IMR-90 (cell line): Measurements from ENCODE around the gene HMOX2. TPM values are rescaled to one million over a fixed set of nuclear protein-coding genes. Genes with fewer than 3 reads are reported as not detected.

ENCODE experiments used
- ATAC-seq: fragments of 200-7000 bp; cut with Tn5 transposase; 2 replicates; pipeline ENCODE4 v1.9.1; 2020; ENCODE audit warnings: low read depth, mild to moderate bottlenecking, moderate library complexity
- BruUV-seq: library from RNA; stranded (reverse); fragments of 400-500 nt; replicated peaks from 2 replicates; lab custom pipeline; 2021; lab: Mats Ljungman, UMichigan
- CTCF ChIA-PET: fragments of 300-600 bp; formaldehyde crosslinking; extraction: SDS; loops from one replicate; lab custom pipeline; 2021; ENCODE audit warnings: antibody characterized with exemption; lab: Yijun Ruan, JAX
- POLR2A ChIA-PET: fragments of 300-600 bp; sonication (Branson Sonifier 250); formaldehyde crosslinking; loops from one replicate; lab custom pipeline; 2022; ENCODE audit warnings: antibody characterized with exemption; ENCODE audit not compliant: unreplicated experiment; lab: Charles Lee
- DNase-seq: peaks from one replicate; pipeline ENCODE4 v3.0.0; 2013
- H2AFZ ChIP-seq: replicated peaks from 2 replicates; pipeline ENCODE3; 2013; ENCODE audit warnings: low read length, mild to moderate bottlenecking; ENCODE audit not compliant: poor library complexity
- H2AK5ac ChIP-seq: 2 replicates; pipeline ENCODE4 v1.6.1; 2013; ENCODE audit warnings: low read depth, low read length, inconsistent platforms
- H2AK9ac ChIP-seq: replicated peaks from 2 replicates; pipeline ENCODE3; 2013; ENCODE audit warnings: mild to moderate bottlenecking, low read depth, low read length, moderate library complexity; ENCODE audit not compliant: poor library complexity
- H2BK120ac ChIP-seq: 2 replicates; pipeline ENCODE4 v1.6.1; 2013; ENCODE audit warnings: low read depth, low read length, inconsistent platforms
- H2BK15ac ChIP-seq: 3 replicates; pipeline ENCODE4 v1.6.1; 2013; ENCODE audit warnings: low read depth, low read length, inconsistent platforms
- H2BK20ac ChIP-seq: 2 replicates; pipeline ENCODE4 v1.6.1; 2013; ENCODE audit warnings: low read depth, mild to moderate bottlenecking, inconsistent platforms, low read length, moderate library complexity
- H2BK5ac ChIP-seq: 2 replicates; pipeline ENCODE4 v1.6.1; 2013; ENCODE audit warnings: mild to moderate bottlenecking, low read depth, low read length, inconsistent platforms; ENCODE audit not compliant: poor library complexity, severe bottlenecking
- H3K14ac ChIP-seq: replicated peaks from 2 replicates; pipeline ENCODE4 v1.6.1; 2013; ENCODE audit warnings: low read depth, low read length, inconsistent platforms
- H3K18ac ChIP-seq: 2 replicates; pipeline ENCODE4 v1.6.1; 2013; ENCODE audit warnings: low read depth, low read length, control low read depth
- H3K23ac ChIP-seq: 2 replicates; pipeline ENCODE4 v1.6.1; 2013; ENCODE audit warnings: low read depth, low read length, inconsistent platforms
- H3K27ac ChIP-seq: 2 replicates; pipeline ENCODE4 v1.5.1; 2013; ENCODE audit warnings: mild to moderate bottlenecking, control low read depth, low read length; ENCODE audit not compliant: insufficient read depth
- H3K27me3 ChIP-seq: 2 replicates; pipeline ENCODE4 v1.6.1; 2013; ENCODE audit warnings: low read length; ENCODE audit not compliant: control insufficient read depth, insufficient read depth
- H3K36me3 ChIP-seq: 2 replicates; pipeline ENCODE4 v1.6.1; 2013; ENCODE audit warnings: low read length, mixed read lengths; ENCODE audit not compliant: control insufficient read depth, insufficient read depth
- H3K4ac ChIP-seq: 2 replicates; pipeline ENCODE4 v1.6.1; 2013; ENCODE audit warnings: low read depth, low read length, inconsistent platforms
- H3K4me1 ChIP-seq: 2 replicates; pipeline ENCODE4 v1.6.1; 2013; ENCODE audit warnings: low read length, mixed read lengths; ENCODE audit not compliant: control insufficient read depth, insufficient read depth
- H3K4me2 ChIP-seq: 2 replicates; pipeline ENCODE4 v1.6.1; 2013; ENCODE audit warnings: low read depth, mild to moderate bottlenecking, control low read depth, low read length, moderate library complexity
- H3K4me3 ChIP-seq: 2 replicates; pipeline ENCODE4 v1.5.1; 2013; ENCODE audit warnings: low read depth, mild to moderate bottlenecking, control low read depth, low read length, moderate library complexity; ENCODE audit not compliant: insufficient read depth
- H3K56ac ChIP-seq: 2 replicates; pipeline ENCODE4 v1.6.1; 2013; ENCODE audit warnings: low read length, inconsistent platforms; ENCODE audit not compliant: insufficient read depth; ENCODE audit errors: extremely low read depth
- H3K79me1 ChIP-seq, 2 experiments: 2 replicates each; pipeline ENCODE4 v1.6.1; 2013; ENCODE audit warnings: low read length in 2 of 2, inconsistent platforms in 1 of 2, low read depth in 1 of 2
- H3K9ac ChIP-seq: 2 replicates; pipeline ENCODE4 v1.6.1; 2013; ENCODE audit warnings: low read depth, low read length, control low read depth
- H3K9me1 ChIP-seq: 2 replicates; pipeline ENCODE4 v1.6.1; 2013; ENCODE audit warnings: low read length, inconsistent platforms; ENCODE audit not compliant: insufficient read depth
- H3K9me3 ChIP-seq: 2 replicates; pipeline ENCODE4 v1.6.1; 2013; ENCODE audit warnings: low read length; ENCODE audit not compliant: control insufficient read depth, insufficient read depth
- H4K20me1 ChIP-seq: 2 replicates; pipeline ENCODE4 v1.6.1; 2013; ENCODE audit warnings: low read length, inconsistent platforms; ENCODE audit not compliant: insufficient read depth
- H4K5ac ChIP-seq: 2 replicates; pipeline ENCODE4 v1.6.1; 2013; ENCODE audit warnings: mild to moderate bottlenecking, low read depth, low read length, control low read depth
- H4K8ac ChIP-seq, 2 experiments: 2 replicates each; pipeline ENCODE4 v1.6.1; 2013; ENCODE audit warnings: low read depth in 2 of 2, low read length in 2 of 2, control low read depth in 1 of 2, inconsistent platforms in 1 of 2
- H4K91ac ChIP-seq: 2 replicates; pipeline ENCODE4 v1.6.1; 2013; ENCODE audit warnings: low read depth, low read length, inconsistent platforms; ENCODE audit not compliant: insufficient read depth
- BHLHE40 ChIP-seq: fragments of 150-350 bp; IDR thresholded peaks from 2 replicates; pipeline ENCODE4 v1.6.1; 2016; ENCODE audit warnings: mild to moderate bottlenecking, low read depth, low read length
- CEBPB ChIP-seq: IDR thresholded peaks from 2 replicates; pipeline ENCODE4 v1.6.1; 2012; ENCODE audit warnings: low read depth, low read length, improper control_type of control experiment
- CHD1 ChIP-seq: IDR thresholded peaks from 2 replicates; pipeline ENCODE4 v1.6.1; 2012; ENCODE audit warnings: low read depth, low read length, improper control_type of control experiment
- CTCF ChIP-seq: conservative IDR thresholded peaks from 2 replicates; pipeline ENCODE4 v1.5.1; 2012; ENCODE audit warnings: mild to moderate bottlenecking, low read depth, low read length, improper control_type of control experiment
- MAFK ChIP-seq: IDR thresholded peaks from 2 replicates; pipeline ENCODE4 v1.6.1; 2012; ENCODE audit warnings: low read depth, low read length, improper control_type of control experiment
- MXI1 ChIP-seq: IDR thresholded peaks from 2 replicates; pipeline ENCODE4 v1.6.1; 2012; ENCODE audit warnings: low read depth, mild to moderate bottlenecking, low read length, moderate library complexity, borderline replicate concordance
- NFE2L2 ChIP-seq: fragments of 150-350 bp; IDR thresholded peaks from 2 replicates; pipeline ENCODE4 v1.6.1; 2016; ENCODE audit warnings: low read depth, mild to moderate bottlenecking, low read length
- RAD21 ChIP-seq: IDR thresholded peaks from 2 replicates; pipeline ENCODE4 v1.6.1; 2012; ENCODE audit warnings: low read length, improper control_type of control experiment
- RCOR1 ChIP-seq: IDR thresholded peaks from 2 replicates; pipeline ENCODE4 v1.6.1; 2012; ENCODE audit warnings: mild to moderate bottlenecking, low read length, improper control_type of control experiment; ENCODE audit not compliant: insufficient replicate concordance
- RFX5 ChIP-seq: IDR thresholded peaks from 2 replicates; pipeline ENCODE4 v1.8.0; 2012; ENCODE audit warnings: low read depth, mild to moderate bottlenecking, low read length, moderate library complexity
- USF2 ChIP-seq: fragments of 150-350 bp; IDR thresholded peaks from 2 replicates; pipeline ENCODE4 v1.6.1; 2017; ENCODE audit warnings: mild to moderate bottlenecking, antibody characterized with exemption, low read length, low read depth
- WGBS, 2 experiments: methylation state at CpG; one replicate each; pipeline versions ENCODE4 v1.1.5 to v1.1.7; 2013; ENCODE audit warnings: missing lambda C conversion rate in 2 of 2; ENCODE audit not compliant: insufficient read length in 1 of 2; ENCODE audit errors: extremely low coverage in 2 of 2; 5-methylcytosine and 5-hydroxymethylcytosine counted together
- dilution Hi-C: fragments of 300-500 bp; cut with HindIII; formaldehyde crosslinking; loops from one replicate; pipeline ENCODE4 v1.14.3; 2018; ENCODE audit warnings: low sequenced_read_pairs; ENCODE audit not compliant: unreplicated experiment
- in situ Hi-C: fragments of 300-500 bp; cut with MboI; formaldehyde crosslinking; loops from 3 replicates; pipeline ENCODE4 v1.14.3; 2019; ENCODE audit warnings: low sequenced_read_pairs, inconsistent platforms, mixed read lengths
- intact Hi-C: fragments of 100-400 bp; cut with micrococcal nuclease; formaldehyde crosslinking; loops from 2 replicates; pipeline ENCODE4 v1.10.0; 2022
- polyA plus RNA-seq, 3 experiments: library from polyadenylated mRNA; depleted of rRNA; stranded (reverse); fragments of >200 nt; gene quantifications; 2 replicates each; pipeline ENCODE4 v1.2.3, GENCODE V29; 2012; ENCODE audit warnings: low replicate concordance in 1 of 3
- total RNA-seq: library from RNA; depleted of rRNA; stranded (reverse); fragments of >200 nt; gene quantifications from 2 replicates; pipeline ENCODE4 v1.2.3, GENCODE V29; 2012

HMOX2 gene
- total and polyA plus RNA-seq, 2 of the 4 experiments (the other 2 are of a cell fraction), result 93.9 to 98.8 TPM

GRCh38 chr16:4465977-4466779, 10.0 kb upstream of the HMOX2 start (continued):
- TF ChIP-seq USF2, result no peak

- Histone ChIP-seq H3K9me1 (peaks cover 9% of the 10 kb centered on the region), H2BK15ac (no peak overlapping the region), H3K27ac (no peak overlapping the region), H2AFZ (no peak overlapping the region), H2BK5ac (no peak overlapping the region), H3K4ac (no peak overlapping the region), H4K91ac (no peak overlapping the region), H4K5ac (no peak overlapping the region), H3K79me1 (peaks cover 3 to 22% of the 10 kb centered on the region in 2 experiments; a peak in 3 of 4 replicates), H3K27me3 (no peaks in the 10 kb centered on the region), H4K20me1 (peaks cover 6% of the 10 kb centered on the region; the same call in 1 of the 2 replicates), H3K36me3 (peaks cover 34% of the 10 kb centered on the region), H2AK5ac (no peak overlapping the region), H3K23ac (no peak overlapping the region), H3K9me3 (no peaks in the 10 kb centered on the region), H3K9ac (no peak overlapping the region), H3K4me2 (no peak overlapping the region), H3K18ac (no peak overlapping the region), H3K56ac (no peak overlapping the region), H3K14ac (no peak overlapping the region), H2BK20ac (no peak overlapping the region), H4K8ac (no peak overlapping the region), H2AK9ac (no peak overlapping the region), H3K4me3 (no peak overlapping the region), H2BK120ac (no peak overlapping the region), H3K4me1 (peaks cover 10% of the 10 kb centered on the region)
- in situ Hi-C loops, result no loop called here
- BruUV-seq, result no TSS peak
- dilution Hi-C loops, result no loop called here
- ATAC-seq, result no peak
- POLR2A ChIA-PET, result no interaction called here
- no peak for DNase-seq
- CTCF ChIA-PET, result interaction anchor here (0.7 kb wide), 1 partner anchor 53 kb away, joined by 3 read pairs; no protein-coding TSS in a partner anchor
- 94% methylated on average over 7 of the region's 16 CpGs; no CpG with 5 or more reads in 1 of the 2 experiments for WGBS, 2 experiments
- intact Hi-C loops, result no loop called here
- TF ChIP-seq BHLHE40, result no peak
- no peak for TF ChIP-seq RCOR1
- TF ChIP-seq MAFK, result no peak
- no peak for TF ChIP-seq CHD1
- TF ChIP-seq MXI1, result no peak
- TF ChIP-seq CEBPB, result no peak
- TF ChIP-seq RFX5, result no peak
- no peak for TF ChIP-seq USF2
- TF ChIP-seq NFE2L2, result no peak
- TF ChIP-seq CTCF, result no peak
- TF ChIP-seq RAD21, result no peak
Observed at GRCh38 chr16:4467916-4468315, 8.3 kb upstream of the HMOX2 start.
